HT-29 (cell line): ENCODE measurements around the gene MRPL14. TPM values are rescaled to one million over a fixed set of nuclear protein-coding genes. Genes with fewer than 3 reads are reported as not detected.
A peak's percentile ranks its signal among the peaks of the same experiment; 100 is the strongest.
"Not testable (repeated sequence)": the region's sequence is repeated elsewhere in the genome, so short reads cannot be mapped to it uniquely, and the experiment has no call there.

Source experiments
- DNase-seq: peaks from one replicate; pipeline ENCODE4 v3.0.0-alpha.2; 2015; ENCODE audit warnings: low spot score
- total RNA-seq: library from RNA; depleted of rRNA; stranded (reverse); fragments of >200 nt; shearing (Covaris generic); gene quantifications from 2 replicates; pipeline ENCODE4 v1.2.3, GENCODE V29; 2014

Gene MRPL14
- total RNA-seq, 1 experiment from 2014 or later: 160 TPM

GRCh38 chr6:44150317-44150917 is 23.2 kb upstream of the MRPL14 start:
- DNase-seq: no peak

GRCh38 chr6:44149369-44150012 is 22.2 kb upstream of the MRPL14 start:
- DNase-seq: no peak

GRCh38 chr6:44148306-44148705 is 21.1 kb upstream of the MRPL14 start:
- DNase-seq: no peak

GRCh38 chr6:44147256-44147655 is 20.0 kb upstream of the MRPL14 start:
- no peak for DNase-seq

GRCh38 chr6:44146685-44147084 is 19.4 kb upstream of the MRPL14 start:
- no peak for DNase-seq

GRCh38 chr6:44145839-44146238 is 18.6 kb upstream of the MRPL14 start:
- no peak for DNase-seq

- DNase-seq: not testable (repeated sequence)
Measured at GRCh38 chr6:44144536-44144935, 17.3 kb upstream of the MRPL14 start.

GRCh38 chr6:44143731-44144130 is 16.5 kb upstream of the MRPL14 start:
- DNase-seq: no peak

- no peak for DNase-seq
Measured at GRCh38 chr6:44142835-44143234, 15.6 kb upstream of the MRPL14 start.

- no peak for DNase-seq
Measured at GRCh38 chr6:44139351-44139743, 12.1 kb upstream of the MRPL14 start.

GRCh38 chr6:44138717-44139350 is 11.6 kb upstream of the MRPL14 start:
- DNase-seq: no peak

GRCh38 chr6:44135875-44136274 is 8.6 kb upstream of the MRPL14 start:
- DNase-seq: no peak

GRCh38 chr6:44135173-44135758 is 8.0 kb upstream of the MRPL14 start:
- no peak for DNase-seq

GRCh38 chr6:44133981-44134711 is 6.9 kb upstream of the MRPL14 start:
- no peak for DNase-seq

GRCh38 chr6:44133003-44133931 is 6.0 kb upstream of the MRPL14 start:
- DNase-seq: peak; percentile 57

- DNase-seq: no peak
Measured at GRCh38 chr6:44132476-44132875, 5.2 kb upstream of the MRPL14 start.

- DNase-seq: no peak
Measured at GRCh38 chr6:44131892-44132291, 4.6 kb upstream of the MRPL14 start.

GRCh38 chr6:44129841-44130322 is 2.6 kb upstream of the MRPL14 start:
- no peak for DNase-seq

- peak; percentile 33 for DNase-seq
Measured at GRCh38 chr6:44128020-44128917, 1.0 kb upstream of the MRPL14 start.
